ENCODE results near the gene LPO. TPM values are rescaled to one million over a fixed set of nuclear protein-coding genes. Genes with fewer than 3 reads are reported as not detected.

LPO gene
- total and polyA plus RNA-seq, 2 experiments from 2014 or later: not detected

DNA sequence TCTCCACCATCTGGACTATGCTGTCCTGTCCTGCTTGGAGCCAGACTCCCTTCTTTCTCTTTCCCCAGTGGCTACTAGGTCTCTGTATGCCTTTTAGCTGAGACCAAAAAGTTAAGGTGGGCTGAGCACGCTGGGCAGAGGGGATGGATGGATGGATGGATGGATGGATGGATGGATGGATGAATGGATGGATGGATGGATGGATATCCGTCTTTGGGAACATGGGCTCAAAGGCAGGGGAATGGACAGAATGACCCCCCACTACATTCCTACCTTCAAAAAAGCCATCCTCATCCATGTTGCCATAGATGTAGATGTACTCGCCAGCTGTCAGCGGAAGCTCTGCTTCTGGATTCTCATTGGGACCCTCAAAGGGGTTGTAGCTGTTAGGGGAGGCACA lies 77.4 kb downstream of the LPO start:
- Histone ChIP-seq H3K4me1 (ENCODE audit: low read depth) (no peaks in the 10 kb centered on the region), H3K9me3 (ENCODE audit: low read depth) (no peaks in the 10 kb centered on the region), H3K27ac (no peak overlapping the region), H3K4me3 (no peak overlapping the region), H3K27me3 (no peaks in the 10 kb centered on the region), H3K36me3 (no peaks in the 10 kb centered on the region)
- TF ChIP-seq, protein P1, sequence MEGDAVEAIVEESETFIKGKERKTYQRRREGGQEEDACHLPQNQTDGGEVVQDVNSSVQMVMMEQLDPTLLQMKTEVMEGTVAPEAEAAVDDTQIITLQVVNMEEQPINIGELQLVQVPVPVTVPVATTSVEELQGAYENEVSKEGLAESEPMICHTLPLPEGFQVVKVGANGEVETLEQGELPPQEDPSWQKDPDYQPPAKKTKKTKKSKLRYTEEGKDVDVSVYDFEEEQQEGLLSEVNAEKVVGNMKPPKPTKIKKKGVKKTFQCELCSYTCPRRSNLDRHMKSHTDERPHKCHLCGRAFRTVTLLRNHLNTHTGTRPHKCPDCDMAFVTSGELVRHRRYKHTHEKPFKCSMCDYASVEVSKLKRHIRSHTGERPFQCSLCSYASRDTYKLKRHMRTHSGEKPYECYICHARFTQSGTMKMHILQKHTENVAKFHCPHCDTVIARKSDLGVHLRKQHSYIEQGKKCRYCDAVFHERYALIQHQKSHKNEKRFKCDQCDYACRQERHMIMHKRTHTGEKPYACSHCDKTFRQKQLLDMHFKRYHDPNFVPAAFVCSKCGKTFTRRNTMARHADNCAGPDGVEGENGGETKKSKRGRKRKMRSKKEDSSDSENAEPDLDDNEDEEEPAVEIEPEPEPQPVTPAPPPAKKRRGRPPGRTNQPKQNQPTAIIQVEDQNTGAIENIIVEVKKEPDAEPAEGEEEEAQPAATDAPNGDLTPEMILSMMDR (IDR thresholded peaks at IDR 0.05; ENCODE audit: low read depth, low read length): no peak
- no peak for DNase-seq (ENCODE audit: low read depth in 1 of 2, low spot score in 1 of 2)

DNA sequence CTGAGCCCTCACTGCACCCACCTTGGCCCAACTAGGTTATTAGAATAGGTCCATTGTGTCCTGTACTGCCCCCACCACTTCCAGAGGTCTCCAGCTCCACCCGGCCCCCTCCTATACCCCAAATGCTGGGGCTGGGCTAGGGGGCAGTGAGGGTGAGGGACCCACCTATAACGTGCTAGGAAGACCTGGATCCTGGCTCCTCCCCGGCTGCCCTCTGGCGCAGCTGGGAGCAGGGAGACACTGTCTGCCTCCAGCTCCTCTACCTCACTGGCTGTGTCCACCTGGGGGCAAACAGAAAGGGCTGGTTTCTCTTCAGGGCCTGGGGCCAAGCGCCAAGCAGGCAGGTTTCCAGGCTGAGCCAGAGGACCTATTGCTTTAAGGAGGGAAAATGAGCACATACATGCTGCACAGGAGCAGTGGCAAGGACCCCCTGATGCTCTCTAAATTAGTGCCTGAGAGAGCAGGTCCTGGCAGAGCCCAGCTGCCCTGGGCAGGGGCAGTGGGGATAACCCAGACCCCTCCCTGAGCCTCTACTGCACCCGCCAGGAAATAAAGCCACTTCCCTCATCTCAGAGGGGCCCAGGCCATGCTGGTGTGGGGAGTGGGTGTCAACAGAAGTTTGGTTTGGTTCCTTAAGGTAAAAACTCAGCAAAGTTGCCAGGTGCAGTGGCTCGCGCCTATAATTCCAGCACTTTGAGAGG lies 78.0 kb downstream of the LPO start:
- TF ChIP-seq, protein P1 (IDR thresholded peaks at IDR 0.05; ENCODE audit: low read depth, low read length): no peak
- H3K27ac ChIP-seq: no peak overlapping the region
- H3K9me3 ChIP-seq (ENCODE audit: low read depth): no peaks in the 10 kb centered on the region
- H3K36me3 ChIP-seq: no peaks in the 10 kb centered on the region
- DNase-seq (ENCODE audit: low read depth in 1 of 2, low spot score in 1 of 2): no peak
- no peaks in the 10 kb centered on the region for H3K27me3 ChIP-seq
- H3K4me3 ChIP-seq: no peak overlapping the region
- no peaks in the 10 kb centered on the region for H3K4me1 ChIP-seq (ENCODE audit: low read depth)

DNA sequence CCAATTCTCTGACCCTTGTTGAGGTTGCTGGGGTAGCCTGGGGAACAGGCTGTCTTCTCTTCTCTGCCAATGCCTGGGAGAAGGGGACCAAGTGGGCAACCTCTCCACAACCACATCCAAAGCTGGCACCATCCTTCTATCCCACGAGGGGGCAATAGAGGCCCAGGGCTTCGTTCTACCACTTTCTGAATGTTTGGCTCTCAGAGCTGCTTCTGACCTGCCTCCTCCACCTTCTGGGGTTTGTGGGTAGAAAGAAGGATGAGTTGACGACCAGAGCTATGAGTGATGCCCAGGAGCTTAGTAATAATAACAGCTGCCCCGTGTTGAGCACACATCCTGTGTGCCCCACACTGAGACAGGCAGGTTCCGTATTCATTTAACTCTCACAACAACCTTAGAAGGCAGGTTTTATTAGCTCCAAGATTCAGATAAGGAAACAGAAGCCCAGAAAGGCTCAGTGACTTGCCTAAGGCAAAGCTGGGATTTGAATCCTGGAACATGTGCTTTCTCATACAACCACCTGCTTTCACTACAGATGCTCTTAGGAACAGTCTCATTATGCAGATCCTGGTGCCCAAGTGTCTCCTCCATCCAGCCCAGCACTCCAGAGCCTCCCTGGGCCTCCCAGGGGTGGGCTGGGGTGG lies 79.2 kb downstream of the LPO start:
- Histone ChIP-seq H3K27ac (no peak overlapping the region), H3K9me3 (ENCODE audit: low read depth) (no peaks in the 10 kb centered on the region), H3K4me3 (no peak overlapping the region), H3K4me1 (ENCODE audit: low read depth) (no peaks in the 10 kb centered on the region), H3K36me3 (no peaks in the 10 kb centered on the region), H3K27me3 (no peaks in the 10 kb centered on the region)
- TF ChIP-seq, protein P1 (IDR thresholded peaks at IDR 0.05; ENCODE audit: low read depth, low read length): peak; percentile 87
- peak; percentile 70 to 76 for DNase-seq (ENCODE audit: low read depth in 1 of 2, low spot score in 1 of 2)

DNA sequence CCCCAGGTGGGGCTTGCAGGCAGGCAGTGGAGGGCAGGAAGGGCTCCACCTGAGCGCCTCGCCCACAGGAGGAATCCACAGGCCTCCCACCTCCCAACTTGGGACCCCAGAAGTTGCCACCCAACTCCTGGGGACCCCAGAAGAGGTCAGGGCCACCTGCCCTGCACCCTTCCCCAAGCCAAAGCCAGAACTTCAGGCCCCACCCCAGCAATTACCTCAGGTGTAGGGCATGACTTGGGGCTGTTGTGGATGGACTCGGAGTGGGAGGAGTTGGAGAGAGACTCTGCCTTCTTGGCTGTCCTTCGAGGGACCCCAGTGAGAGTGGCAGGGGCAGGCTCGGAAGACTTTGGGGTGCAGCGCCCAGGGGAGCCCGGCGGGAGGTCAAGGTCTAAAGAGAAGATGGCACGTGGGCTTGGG lies 79.7 kb downstream of the LPO start:
- Histone ChIP-seq H3K36me3 (no peaks in the 10 kb centered on the region), H3K9me3 (ENCODE audit: low read depth) (no peaks in the 10 kb centered on the region)
- no peak for DNase-seq (ENCODE audit: low read depth in 1 of 2, low spot score in 1 of 2)

More for the DNA sequence above, 79.7 kb downstream of the LPO start:
- Histone ChIP-seq H3K4me1 (ENCODE audit: low read depth) (no peaks in the 10 kb centered on the region), H3K27me3 (no peaks in the 10 kb centered on the region), H3K27ac (no peak overlapping the region), H3K4me3 (no peak overlapping the region)
- TF ChIP-seq, protein P1 (IDR thresholded peaks at IDR 0.05; ENCODE audit: low read depth, low read length): no peak

Other genes starting within 250 kb of the LPO start
- 209 and 235 TPM in 2 replicates for gene SRSF1, start 231.3 kb upstream of the LPO start, total RNA-seq
- gene SRSF1, start 231.3 kb upstream of the LPO start, polyA plus RNA-seq: 127 and 146 TPM in 2 replicates
- 14.2 and 16.3 TPM in 2 replicates for gene DYNLL2, start 155.2 kb upstream of the LPO start, total RNA-seq
- gene DYNLL2, start 155.2 kb upstream of the LPO start, polyA plus RNA-seq: 0.62 and 0.79 TPM in 2 replicates
- 0.04 TPM in 1 of 2 replicates, not detected in the other for gene OR4D1, start 90.2 kb upstream of the LPO start, total RNA-seq
- not detected in 2 replicates for gene OR4D1, start 90.2 kb upstream of the LPO start, polyA plus RNA-seq
- not detected in 2 replicates for gene OR4D2, start 71.6 kb upstream of the LPO start, total RNA-seq
- not detected in 2 replicates for gene OR4D2, start 71.6 kb upstream of the LPO start, polyA plus RNA-seq
- gene EPX, start 45.9 kb upstream of the LPO start, total RNA-seq: not detected in 2 replicates
- gene EPX, start 45.9 kb upstream of the LPO start, polyA plus RNA-seq: not detected in 2 replicates
- 18.0 and 29.7 TPM in 2 replicates for gene MKS1, start 19.3 kb upstream of the LPO start, total RNA-seq
- 28.6 and 42.7 TPM in 2 replicates for gene MKS1, start 19.3 kb upstream of the LPO start, polyA plus RNA-seq
- not detected in 2 replicates for gene MPO, start 42.4 kb downstream of the LPO start, total RNA-seq
- not detected in 2 replicates for gene MPO, start 42.4 kb downstream of the LPO start, polyA plus RNA-seq
- 45.1 and 92.1 TPM in 2 replicates for gene TSPOAP1, start 90.2 kb downstream of the LPO start, total RNA-seq
- 77.5 and 85.3 TPM in 2 replicates for gene TSPOAP1, start 90.2 kb downstream of the LPO start, polyA plus RNA-seq
- gene SUPT4H1, start 113.6 kb downstream of the LPO start, total RNA-seq: 94.6 and 152 TPM in 2 replicates
- gene SUPT4H1, start 113.6 kb downstream of the LPO start, polyA plus RNA-seq: 97.9 and 102 TPM in 2 replicates
- gene RNF43, start 178.9 kb downstream of the LPO start, total RNA-seq: 8.6 and 8.7 TPM in 2 replicates
- 5.0 and 9.4 TPM in 2 replicates for gene RNF43, start 178.9 kb downstream of the LPO start, polyA plus RNA-seq
- gene HSF5, start 249.8 kb downstream of the LPO start, total RNA-seq: 0.03 and 0.07 TPM in 2 replicates
- not detected in 2 replicates for gene HSF5, start 249.8 kb downstream of the LPO start, polyA plus RNA-seq

Data from cardiac muscle cell (in vitro differentiated cells and primary cell).